SK-N-SH (cell line): ENCODE results near the gene LPCAT2. TPM values are rescaled to one million over a fixed set of nuclear protein-coding genes. Genes with fewer than 3 reads are reported as not detected.

Experiments used
- CTCF ChIA-PET: fragments of 300-600, 350-600 bp; formaldehyde crosslinking; extraction: SDS; loops from one replicate; lab custom pipeline; 2021; lab: Yijun Ruan, JAX
- POLR2A ChIA-PET: fragments of 350-600 bp; sonication (Branson Sonifier 250); formaldehyde crosslinking; extraction: SDS; loops from one replicate; lab custom pipeline; 2020; ENCODE audit warnings: antibody characterized with exemption, inconsistent platforms; lab: Yijun Ruan, JAX
- DNase-seq: peaks from one replicate; pipeline ENCODE4 v3.0.0; 2012
- H2AFZ ChIP-seq: fragments of 200-600 bp; sonication (generic); 2 replicates; pipeline ENCODE4 v1.8.1; 2016; ENCODE audit warnings: antibody characterized with exemption, mild to moderate bottlenecking, low read depth
- H3F3A ChIP-seq: fragments of 200-600 bp; sonication (generic); replicated peaks from 2 replicates; pipeline ENCODE3; 2016; ENCODE audit warnings: antibody characterized with exemption, mild to moderate bottlenecking; ENCODE audit not compliant: insufficient read depth
- H3K27ac ChIP-seq, 2 experiments: fragments of 200-500 bp in 1 of 2; fragments of 200-600 bp in 1 of 2; sonication (Bioruptor generic) in 1 of 2; sonication (generic), shearing (Covaris generic) in 1 of 2; 2 replicates each; pipeline versions ENCODE4 v1.5.1 to v1.6.1; 2014 to 2016; ENCODE audit warnings: low read depth in 2 of 2, inconsistent platforms in 1 of 2, low read length in 1 of 2, mild to moderate bottlenecking in 1 of 2, mixed read lengths in 1 of 2
- H3K27me3 ChIP-seq: fragments of 200-600 bp; sonication (generic), shearing (Covaris generic); 2 replicates; pipeline ENCODE4 v1.6.1; 2016; ENCODE audit warnings: mixed run types; ENCODE audit not compliant: insufficient read depth
- H3K36me3 ChIP-seq, 2 experiments: fragments of 200-500 bp in 1 of 2; fragments of 200-600 bp in 1 of 2; sonication (Bioruptor generic) in 1 of 2; sonication (generic) in 1 of 2; replicated peaks in 1 of 2; 2 replicates each; pipeline versions ENCODE3 to v1.5.1; 2014 to 2016; ENCODE audit warnings: low read length in 1 of 2, mild to moderate bottlenecking in 1 of 2; ENCODE audit not compliant: insufficient read depth in 2 of 2, control insufficient read depth in 1 of 2
- H3K4me1 ChIP-seq, 2 experiments: fragments of 200-500 bp in 1 of 2; fragments of 200-600 bp in 1 of 2; sonication (Bioruptor generic) in 1 of 2; sonication (generic), shearing (Covaris generic) in 1 of 2; 2 replicates each; pipeline versions ENCODE4 v1.5.1 to v1.6.1; 2014 to 2016; ENCODE audit warnings: low read depth in 1 of 2, low read length in 1 of 2, mixed run types in 1 of 2; ENCODE audit not compliant: insufficient read depth in 2 of 2, control insufficient read depth in 1 of 2
- H3K4me2 ChIP-seq: fragments of 200-600 bp; sonication (generic), shearing (Covaris generic); 2 replicates; pipeline ENCODE4 v1.6.1; 2017; ENCODE audit warnings: mixed run types
- H3K4me3 ChIP-seq, 2 experiments: fragments of 200-500 bp in 1 of 2; fragments of 200-600 bp in 1 of 2; sonication (Bioruptor generic) in 1 of 2; sonication (generic), shearing (Covaris generic) in 1 of 2; 2 replicates each; pipeline versions ENCODE4 v1.5.1 to v1.8.1; 2014 to 2016; ENCODE audit warnings: low read depth in 2 of 2, inconsistent platforms in 1 of 2, low read length in 1 of 2, mild to moderate bottlenecking in 1 of 2, mixed read lengths in 1 of 2, moderate library complexity in 1 of 2
- H3K79me2 ChIP-seq: fragments of 200-600 bp; sonication (generic); 2 replicates; pipeline ENCODE4 v1.8.1; 2017; ENCODE audit warnings: mild to moderate bottlenecking; ENCODE audit not compliant: insufficient read depth
- H3K9ac ChIP-seq: fragments of 200-600 bp; sonication (generic); 2 replicates; pipeline ENCODE4 v1.6.1; 2017; ENCODE audit warnings: mixed run types
- H3K9me2 ChIP-seq: fragments of 200-600 bp; sonication (generic); 2 replicates; pipeline ENCODE4 v1.6.1; 2017; ENCODE audit warnings: mixed run types
- H3K9me3 ChIP-seq: fragments of 200-600 bp; sonication (generic); 2 replicates; pipeline ENCODE4 v1.6.1; 2017; ENCODE audit warnings: mixed run types, mild to moderate bottlenecking, moderate library complexity
- H4K20me1 ChIP-seq: fragments of 200-600 bp; sonication (generic); 2 replicates; pipeline ENCODE4 v1.6.1; 2017; ENCODE audit warnings: mild to moderate bottlenecking, mixed run types; ENCODE audit not compliant: insufficient read depth
- CTCF ChIP-seq: fragments of 200-600 bp; sonication (generic); IDR thresholded peaks from 2 replicates; pipeline ENCODE4 v1.6.1; 2017; ENCODE audit warnings: antibody characterized with exemption, mild to moderate bottlenecking, moderate library complexity
- PBX3 ChIP-seq: IDR thresholded peaks from 2 replicates; pipeline ENCODE4; 2012
- POLR2AphosphoS5 ChIP-seq: IDR thresholded peaks from 2 replicates; pipeline ENCODE4 v1.6.1; 2012; ENCODE audit warnings: low read depth, low read length
- RCOR1 ChIP-seq: fragments of 150-350 bp; IDR thresholded peaks from 2 replicates; pipeline ENCODE4 v1.6.1; 2017; ENCODE audit warnings: antibody characterized with exemption, low read length
- SIN3A ChIP-seq: IDR thresholded peaks from 2 replicates; pipeline ENCODE4 v1.6.1; 2012; ENCODE audit warnings: low read depth, mild to moderate bottlenecking, low read length, moderate library complexity, borderline replicate concordance
- SMC3 ChIP-seq: IDR thresholded peaks from 2 replicates; pipeline ENCODE4 v1.6.1; 2012; ENCODE audit warnings: low read depth, low read length, improper control_type of control experiment
- YY1 ChIP-seq: IDR thresholded peaks from 2 replicates; pipeline ENCODE4 v1.4.0; 2012; ENCODE audit warnings: low read depth, mild to moderate bottlenecking
- WGBS: methylation state at CpG from one replicate; pipeline ENCODE4 v1.1.6; 2017; ENCODE audit warnings: low lambda C conversion rate; 5-methylcytosine and 5-hydroxymethylcytosine counted together
- polyA plus RNA-seq, 3 experiments: library from polyadenylated mRNA; depleted of rRNA; stranded (reverse); fragments of >200 nt; gene quantifications; 2 replicates each; pipeline ENCODE4 v1.2.3, GENCODE V29; 2012

Gene LPCAT2
- polyA plus RNA-seq, 1 of the 3 experiments (the other 2 are of a cell fraction): 9.1 TPM

- Histone ChIP-seq H3K27me3 (no peaks in the 10 kb centered on the region), H3K4me2 (no peak overlapping the region), H4K20me1 (no peaks in the 10 kb centered on the region), H3K4me1 (peaks cover 0 to 2% of the 10 kb centered on the region in 2 experiments; a peak in 1 of 4 replicates), H3K27ac (no peak overlapping the region), H3K4me3 (no peak overlapping the region), H3K9ac (no peak overlapping the region), H3K79me2 (peaks cover 82% of the 10 kb centered on the region), H2AFZ (no peak overlapping the region), H3K9me3 (peaks cover 15% of the 10 kb centered on the region; the same call in 1 of the 2 replicates), H3F3A (peaks cover 44% of the 10 kb centered on the region), H3K36me3 (peaks cover 30 to 68% of the 10 kb centered on the region in 2 experiments), H3K9me2 (no peaks in the 10 kb centered on the region)
- DNase-seq: no peak
- TF ChIP-seq POLR2AphosphoS5 (no peak), RCOR1 (no peak)
- WGBS: 97% methylated on average over 1 of the region's 1 CpG
- CTCF ChIA-PET: interaction anchor here (1.0 to 4.1 kb wide), 6 partner anchors 9 to 135 kb away, joined by 3 to 22 read pairs (median 4); no protein-coding TSS in a partner anchor
- POLR2A ChIA-PET: no interaction called here
These were observed 4.1 kb downstream of the LPCAT2 start for GRCh38 chr16:55512941-55513340.

- Histone ChIP-seq H3K4me3 (no peak overlapping the region; a peak in 1 of 4 replicates), H3K9me2 (no peaks in the 10 kb centered on the region), H3K27me3 (no peaks in the 10 kb centered on the region), H3F3A (peaks cover 45% of the 10 kb centered on the region), H3K27ac (no peak overlapping the region)
- POLR2A ChIA-PET: no interaction called here
- 90% methylated on average over 5 of the region's 5 CpGs for WGBS
- TF ChIP-seq CTCF (no peak; the same call in 1 of the 2 replicates), RCOR1 (no peak), SIN3A (no peak), POLR2AphosphoS5 (no peak)
- TF ChIP-seq, all 33 proteins: peak for 0
- H3K4me1 ChIP-seq: peaks cover 0 to 2% of the 10 kb centered on the region in 2 experiments; a peak in 1 of 4 replicates
- H3K4me2 ChIP-seq: no peak overlapping the region
- CTCF ChIA-PET: interaction anchor here (1.2 to 4.1 kb wide), 7 partner anchors 9 to 198 kb away, joined by 3 to 22 read pairs (median 4); no protein-coding TSS in a partner anchor
- H3K79me2 ChIP-seq: peaks cover 83% of the 10 kb centered on the region
- H4K20me1 ChIP-seq: no peaks in the 10 kb centered on the region
- peaks cover 26 to 63% of the 10 kb centered on the region in 2 experiments for H3K36me3 ChIP-seq
- H2AFZ ChIP-seq: no peak overlapping the region
- H3K9me3 ChIP-seq: peaks cover 15% of the 10 kb centered on the region; the same call in 1 of the 2 replicates
- DNase-seq: no peak
- H3K9ac ChIP-seq: no peak overlapping the region
These were observed 4.7 kb downstream of the LPCAT2 start for GRCh38 chr16:55513616-55514015.

- Histone ChIP-seq H3K4me3 (no peak overlapping the region), H3K9me2 (no peaks in the 10 kb centered on the region), H4K20me1 (no peaks in the 10 kb centered on the region), H3K27ac (no peak overlapping the region), H3K4me2 (no peak overlapping the region), H3K4me1 (peaks cover 0 to 2% of the 10 kb centered on the region in 2 experiments; a peak in 1 of 4 replicates), H3K36me3 (peaks cover 28 to 68% of the 10 kb centered on the region in 2 experiments), H3K27me3 (no peaks in the 10 kb centered on the region), H3F3A (peaks cover 50% of the 10 kb centered on the region), H3K9me3 (peaks cover 15% of the 10 kb centered on the region; the same call in 1 of the 2 replicates), H3K79me2 (peaks cover 73% of the 10 kb centered on the region), H3K9ac (no peak overlapping the region), H2AFZ (no peak overlapping the region)
- DNase-seq: no peak
- ChIA-PET CTCF (interaction anchor here (0.9 to 4.1 kb wide), 4 partner anchors 13 to 429 kb away, joined by 3 to 22 read pairs (median 6); no protein-coding TSS in a partner anchor), POLR2A (no interaction called here)
- WGBS: 96% methylated on average over 1 of the region's 1 CpG
- TF ChIP-seq PBX3: no peak
- TF ChIP-seq SMC3: no peak
- no peak for TF ChIP-seq YY1
These were observed 6.2 kb downstream of the LPCAT2 start for GRCh38 chr16:55515111-55515510.
